GM10266 (cell line): ENCODE results near the gene REXO5.

ENCODE experiments used
- DNase-seq: peaks from one replicate; pipeline ENCODE4 v3.0.0; 2012; ENCODE audit errors: extremely low spot score
- TF ChIP-seq, protein P1 (sequence below): IDR thresholded peaks from 2 replicates; pipeline ENCODE4 v1.5.1; 2012; ENCODE audit warnings: mild to moderate bottlenecking, low read depth; ENCODE audit not compliant: control insufficient read depth, insufficient read depth; ENCODE audit errors: missing control alignments

Gene REXO5

DNA sequence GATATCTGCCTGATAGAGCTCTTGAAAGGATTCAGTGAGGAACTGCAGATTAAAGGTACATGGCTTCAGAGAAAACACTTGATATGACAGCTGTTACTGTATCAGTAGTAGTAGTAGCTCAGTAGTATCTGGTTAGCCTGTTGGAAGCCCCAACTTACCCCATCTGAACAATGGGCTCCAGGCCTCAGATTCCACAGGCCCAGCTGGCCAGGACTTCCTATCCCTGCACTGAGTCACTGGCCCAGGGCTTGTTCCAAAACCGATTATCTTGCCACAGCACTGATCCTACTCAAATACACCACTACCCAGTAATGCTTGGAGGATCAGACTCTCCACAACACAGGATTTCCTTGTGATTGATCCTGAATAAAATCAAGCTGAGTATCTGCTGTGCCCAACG, 61.3 kb downstream of the REXO5 start:
- no peak for DNase-seq
- TF ChIP-seq, protein P1, sequence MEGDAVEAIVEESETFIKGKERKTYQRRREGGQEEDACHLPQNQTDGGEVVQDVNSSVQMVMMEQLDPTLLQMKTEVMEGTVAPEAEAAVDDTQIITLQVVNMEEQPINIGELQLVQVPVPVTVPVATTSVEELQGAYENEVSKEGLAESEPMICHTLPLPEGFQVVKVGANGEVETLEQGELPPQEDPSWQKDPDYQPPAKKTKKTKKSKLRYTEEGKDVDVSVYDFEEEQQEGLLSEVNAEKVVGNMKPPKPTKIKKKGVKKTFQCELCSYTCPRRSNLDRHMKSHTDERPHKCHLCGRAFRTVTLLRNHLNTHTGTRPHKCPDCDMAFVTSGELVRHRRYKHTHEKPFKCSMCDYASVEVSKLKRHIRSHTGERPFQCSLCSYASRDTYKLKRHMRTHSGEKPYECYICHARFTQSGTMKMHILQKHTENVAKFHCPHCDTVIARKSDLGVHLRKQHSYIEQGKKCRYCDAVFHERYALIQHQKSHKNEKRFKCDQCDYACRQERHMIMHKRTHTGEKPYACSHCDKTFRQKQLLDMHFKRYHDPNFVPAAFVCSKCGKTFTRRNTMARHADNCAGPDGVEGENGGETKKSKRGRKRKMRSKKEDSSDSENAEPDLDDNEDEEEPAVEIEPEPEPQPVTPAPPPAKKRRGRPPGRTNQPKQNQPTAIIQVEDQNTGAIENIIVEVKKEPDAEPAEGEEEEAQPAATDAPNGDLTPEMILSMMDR = no peak

DNA sequence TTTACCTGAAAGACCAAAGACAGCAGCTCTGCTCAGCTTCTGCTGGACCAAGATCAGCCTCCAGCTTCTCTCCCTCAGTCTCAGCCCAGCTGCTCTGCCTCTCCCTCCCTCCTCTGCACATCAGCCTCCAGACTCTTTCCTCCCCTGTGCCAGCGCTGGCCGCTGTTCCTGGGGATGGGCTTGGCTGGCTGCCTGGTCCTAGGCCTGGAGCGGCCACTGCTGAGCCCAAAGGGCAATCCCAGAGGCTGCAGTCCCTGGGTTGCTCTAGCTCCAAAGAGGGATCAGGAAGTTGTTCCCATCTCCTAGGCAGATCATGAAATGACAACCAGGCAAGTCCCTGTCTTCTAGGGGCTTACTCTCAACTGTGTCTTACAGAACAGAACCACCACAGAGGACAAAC, 62.6 kb downstream of the REXO5 start:
- DNase-seq = no peak
- TF ChIP-seq, protein P1 = no peak

DNA sequence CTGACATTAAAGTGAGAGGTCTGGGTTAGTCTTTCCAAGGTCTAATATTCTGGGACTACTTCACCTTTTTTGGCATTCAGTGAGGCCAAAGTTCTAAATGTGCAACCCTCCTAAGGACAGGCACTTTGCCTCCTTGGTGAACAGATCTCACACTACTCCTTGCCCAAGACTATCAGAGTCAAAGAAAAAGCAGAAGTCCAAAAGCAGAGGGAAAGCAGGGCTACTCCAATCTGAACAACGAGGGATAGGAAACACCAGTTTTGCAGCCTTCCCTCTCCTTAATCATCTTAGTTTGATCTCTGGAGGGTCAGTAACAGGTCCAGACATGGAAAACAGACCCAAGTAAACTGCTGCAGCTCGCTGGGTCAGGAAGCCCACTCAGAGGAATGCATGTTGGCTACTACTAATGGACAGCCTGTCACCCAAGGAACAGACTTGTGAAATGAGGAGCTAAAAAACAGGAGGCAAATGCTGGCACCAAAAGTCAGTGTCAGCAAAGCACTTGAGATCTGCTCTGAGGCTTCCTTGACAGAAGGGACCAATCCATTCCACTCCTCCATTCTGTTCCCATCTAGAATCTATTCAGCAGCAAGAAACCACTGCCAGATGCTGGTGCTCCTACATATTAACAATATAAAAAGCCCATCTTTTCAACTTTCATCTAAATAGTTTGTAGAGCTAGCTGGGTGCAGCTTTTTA, 63.9 kb downstream of the REXO5 start:
- no peak for DNase-seq
- TF ChIP-seq, protein P1 = no peak

DNA sequence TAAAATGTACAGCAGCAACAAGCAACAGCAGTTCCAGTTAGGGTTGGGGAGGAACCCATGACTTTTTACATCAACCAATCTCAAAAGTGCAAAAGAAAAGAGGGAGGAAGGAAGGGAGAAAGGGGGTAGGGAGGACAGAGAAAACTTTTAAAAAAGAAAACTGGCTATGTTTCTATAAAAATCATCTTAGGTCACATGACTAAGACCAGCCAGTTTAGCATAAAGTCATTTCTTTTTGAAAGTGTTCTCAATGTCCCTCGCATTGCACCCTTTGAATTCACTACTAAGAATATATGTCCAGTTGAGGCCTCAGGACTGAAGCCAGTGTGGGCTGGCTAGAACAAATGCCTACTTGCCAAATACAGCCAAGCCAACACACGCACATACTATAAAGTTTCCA, 64.9 kb downstream of the REXO5 start:
- DNase-seq = no peak
- TF ChIP-seq, protein P1 = no peak

DNA sequence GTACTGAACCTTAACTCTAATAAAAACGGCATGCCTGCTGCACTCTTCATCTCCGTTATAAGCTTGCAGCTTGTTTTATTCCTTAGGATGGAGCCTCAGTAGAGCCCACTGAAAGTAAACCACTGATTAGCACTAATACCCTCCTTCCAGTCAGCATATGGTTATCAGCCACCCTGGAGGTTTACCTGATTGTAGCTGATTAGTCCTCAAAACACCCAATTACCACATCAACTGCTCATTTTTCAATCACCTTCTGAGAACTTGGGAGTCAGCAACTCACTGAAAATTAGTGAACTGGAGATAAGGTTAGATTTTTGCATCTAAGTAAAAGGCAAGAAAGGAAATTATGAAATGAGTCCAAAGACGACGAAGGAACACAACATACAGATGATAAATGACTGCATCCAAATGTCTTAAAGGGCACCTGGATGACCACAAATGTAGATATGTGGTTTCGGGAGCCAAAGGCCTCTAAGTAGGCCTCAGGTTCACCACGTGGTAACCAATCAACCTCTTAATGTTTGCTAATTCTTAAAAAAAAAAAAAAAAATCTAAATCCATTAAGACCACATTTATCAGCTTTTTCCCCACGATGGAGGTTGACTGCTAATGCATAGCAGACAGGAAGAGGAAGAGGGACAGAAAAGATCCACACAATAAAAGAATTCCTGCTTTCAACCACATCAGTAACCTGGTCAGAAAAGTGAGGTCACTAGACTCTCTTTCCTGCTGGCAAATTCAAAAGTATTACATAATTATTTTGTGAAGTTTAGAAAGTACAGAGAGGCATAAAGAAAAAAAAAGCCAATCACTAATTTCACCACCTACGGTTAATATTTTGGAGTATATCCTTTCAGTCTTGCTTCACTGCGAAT, 65.9 kb downstream of the REXO5 start:
- TF ChIP-seq, protein P1 = no peak
- DNase-seq = no peak

DNA sequence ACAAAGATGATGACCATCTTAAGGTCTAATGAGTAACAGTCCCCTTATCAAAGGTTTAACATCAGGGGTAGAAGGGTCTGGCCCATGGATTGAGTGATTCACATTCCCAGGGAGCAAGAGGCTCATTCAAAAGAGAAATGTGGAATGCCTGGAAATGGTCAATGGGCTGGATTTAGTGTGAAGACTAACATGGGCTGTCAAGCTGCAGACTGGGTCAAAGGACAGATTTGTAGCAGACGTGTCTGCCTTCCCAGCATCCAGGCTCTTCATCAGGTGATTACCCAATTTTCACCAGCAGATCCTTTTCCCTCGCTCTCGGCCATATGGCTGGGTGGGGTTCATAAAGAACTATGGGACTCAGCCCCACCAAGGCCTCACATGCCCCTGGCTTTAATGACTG, 67.0 kb downstream of the REXO5 start:
- TF ChIP-seq, protein P1 = no peak
- no peak for DNase-seq

DNA sequence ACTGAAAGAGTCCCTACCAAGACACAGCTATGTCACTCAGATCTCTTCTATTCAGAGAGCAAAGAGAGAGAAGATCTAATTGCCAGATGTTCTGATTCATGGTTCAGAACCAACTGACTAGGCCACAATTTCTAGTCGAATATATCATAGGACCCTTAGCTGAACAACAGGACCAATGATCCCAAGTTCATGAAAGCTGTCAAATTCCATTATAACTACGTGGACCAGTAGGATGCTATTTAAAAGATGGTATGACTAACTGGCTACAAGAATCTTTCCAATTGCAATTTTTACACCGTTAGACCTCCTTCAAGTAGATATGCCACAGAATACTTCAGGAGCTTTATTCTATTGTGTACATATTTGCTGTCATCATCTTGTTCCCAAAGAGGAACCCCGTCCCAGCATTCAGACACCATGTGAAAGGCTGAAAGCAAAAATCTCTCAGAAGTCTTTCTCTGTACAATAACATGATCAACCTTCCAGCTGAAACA, 67.8 kb downstream of the REXO5 start:
- DNase-seq = no peak
- TF ChIP-seq, protein P1 = no peak
